ENCODE data around the gene ACOX2.

GRCh38 chr3:58578873-58579272 is 41.9 kb upstream of the ACOX2 start:
- TF ChIP-seq CHD2 (IDR thresholded peaks at IDR 0.05; ENCODE audit: borderline replicate concordance, low read depth, low read length) (no peak), SP1 (IDR thresholded peaks at IDR 0.05; ENCODE audit: low read depth, low read length) (no peak), MTA3 (IDR thresholded peaks at IDR 0.05; ENCODE audit: borderline replicate concordance, low read length) (no peak), HCFC1 (IDR thresholded peaks at IDR 0.05; ENCODE audit: low read length) (no peak), CTCF (IDR thresholded peaks at IDR 0.05 in 2 of 3, conservative IDR thresholded peaks at IDR 0.05 in 1 of 3; ENCODE audit: control insufficient read depth in 2 of 3, extremely low read depth in 1 of 3, insufficient read depth in 1 of 3, low read depth in 3 of 3, low read length in 3 of 3) (no peak), POLR2AphosphoS5 (IDR thresholded peaks at IDR 0.05; ENCODE audit: low read length) (no peak), CEBPB (IDR thresholded peaks at IDR 0.05; ENCODE audit: borderline replicate concordance in 1 of 2, low read depth in 2 of 2, low read length in 2 of 2) (no peak), EP300 (IDR thresholded peaks at IDR 0.05; ENCODE audit: borderline replicate concordance in 1 of 2, control insufficient read depth in 1 of 2, low read depth in 2 of 2, low read length in 2 of 2) (no peak), TCF7 (IDR thresholded peaks at IDR 0.05; ENCODE audit: borderline replicate concordance) (no peak), ATF3 (IDR thresholded peaks at IDR 0.05; ENCODE audit: borderline replicate concordance, extremely low read depth, low read depth, low read length) (no peak)
